Left kidney (tissue), 8 donors: ENCODE data around the gene PEX16. TPM values are rescaled to one million over a fixed set of nuclear protein-coding genes. Genes with fewer than 3 reads are reported as not detected.

Source experiments
- DNase-seq: peaks from one replicate; pipeline ENCODE4 v3.0.0-alpha.2; 2013
- long read RNA-seq, 8 donors: transcript quantifications; one replicate each; lab custom pipeline, GENCODE V29; 2026
- polyA plus RNA-seq: library from polyadenylated mRNA; unstranded; fragments of 120-200 nt; gene quantifications from one replicate; pipeline ENCODE4 v1.2.1, GENCODE V29; 2013; ENCODE audit not compliant: insufficient read length

PEX16 gene
- 13.2 TPM for polyA plus RNA-seq
- long read RNA-seq, donor 1, transcript PEX16-202 (11 exons, 1,335 nt) = major isoform, 6 of 7 reads
- long read RNA-seq, donor 1, partial matches to known transcripts = 0 of 7 reads
- long read RNA-seq, donor 1, other reads (novel, unspliced or antisense) = 0 of 7 reads
- long read RNA-seq, donor 2, partial matches to known transcripts = 0 of 1 reads
- long read RNA-seq, donor 2, other reads (novel, unspliced or antisense) = 0 of 1 reads
- long read RNA-seq, donor 3, partial matches to known transcripts = 0 of 5 reads
- long read RNA-seq, donor 3, other reads (novel, unspliced or antisense) = 0 of 5 reads
- long read RNA-seq, donor 4, partial matches to known transcripts = 0 of 1 reads
- long read RNA-seq, donor 4, other reads (novel, unspliced or antisense) = 0 of 1 reads
- long read RNA-seq, donor 5, transcript PEX16-202 (11 exons, 1,335 nt) = major isoform, 15 of 17 reads
- long read RNA-seq, donor 5, partial matches to known transcripts = 0 of 17 reads
- long read RNA-seq, donor 5, other reads (novel, unspliced or antisense) = 0 of 17 reads
- long read RNA-seq, donor 6, transcript PEX16-202 (11 exons, 1,335 nt) = major isoform, 8 of 13 reads
- long read RNA-seq, donor 6, partial matches to known transcripts = 0 of 13 reads
- long read RNA-seq, donor 6, other reads (novel, unspliced or antisense) = 5 of 13 reads
- long read RNA-seq, donor 7, transcript PEX16-202 (11 exons, 1,335 nt) = major isoform, 9 of 10 reads
- long read RNA-seq, donor 7, partial matches to known transcripts = 0 of 10 reads
- long read RNA-seq, donor 7, other reads (novel, unspliced or antisense) = 0 of 10 reads
- long read RNA-seq, donor 8, partial matches to known transcripts = 0 of 4 reads
- long read RNA-seq, donor 8, other reads (novel, unspliced or antisense) = 0 of 4 reads

DNA sequence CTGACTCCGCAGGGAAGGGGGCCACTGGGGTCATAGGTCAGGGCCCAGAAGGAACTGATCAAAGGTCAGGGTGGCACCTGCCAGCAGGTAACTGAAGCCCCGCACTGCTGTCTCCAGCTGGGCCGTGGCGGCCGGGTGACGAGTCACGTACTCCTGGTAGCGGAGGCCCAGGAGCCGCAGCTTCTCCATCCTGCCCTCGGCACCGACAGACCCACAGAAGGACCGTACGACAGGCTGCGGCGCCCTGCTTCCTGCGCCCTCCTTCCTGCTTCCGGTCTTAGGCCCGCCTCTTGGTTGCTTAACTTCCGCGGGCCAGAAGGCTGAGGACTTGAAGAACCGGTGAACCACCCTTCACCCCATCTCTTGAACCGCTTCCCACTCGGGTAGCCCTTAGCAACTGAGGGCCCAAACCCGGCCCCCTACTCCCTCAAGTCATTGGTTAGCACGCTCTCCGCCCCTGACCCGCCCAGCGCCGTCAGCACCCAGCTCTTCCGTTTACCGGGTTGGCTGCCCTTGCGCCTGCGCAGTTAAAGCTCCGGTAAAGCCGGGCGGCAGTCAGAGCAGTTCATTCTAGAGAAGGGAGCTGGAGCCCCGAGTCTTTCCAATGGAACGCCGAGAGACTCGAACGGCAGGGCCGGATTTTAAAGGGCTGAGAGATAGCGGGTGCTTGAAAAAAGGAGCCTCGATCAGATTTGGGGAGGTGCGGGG, at the start of gene PEX16:
TSS of gene PEX16 (minus strand) at position 255 of the 708 bp plus-strand sequence. CDS start at position 189, 66 bp downstream.
- peak; percentile 95 for DNase-seq

DNA sequence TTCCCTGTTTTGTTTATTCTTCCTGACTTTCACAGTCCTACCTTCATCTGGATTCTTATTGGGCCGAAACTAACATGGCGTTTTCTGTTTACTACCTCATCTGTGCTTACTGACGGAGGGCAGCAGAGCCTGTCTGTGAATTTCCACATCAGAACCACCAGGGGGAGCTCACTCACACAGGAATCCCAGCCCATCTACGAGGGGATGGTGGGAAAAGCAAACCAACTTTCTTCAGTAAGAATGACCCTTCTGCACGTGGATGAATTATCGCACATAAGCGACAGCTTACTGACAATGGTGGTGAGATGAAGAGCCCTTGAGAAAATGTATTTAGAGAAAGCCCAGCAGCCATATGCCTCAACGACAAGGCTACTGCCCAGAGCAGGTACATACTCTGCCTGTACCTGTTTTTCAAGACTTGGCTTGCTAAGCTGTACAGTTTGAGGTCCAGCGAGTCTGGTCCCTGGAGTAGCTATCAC, 47.3 kb upstream of the PEX16 start:
- DNase-seq = peak; percentile 81

DNA sequence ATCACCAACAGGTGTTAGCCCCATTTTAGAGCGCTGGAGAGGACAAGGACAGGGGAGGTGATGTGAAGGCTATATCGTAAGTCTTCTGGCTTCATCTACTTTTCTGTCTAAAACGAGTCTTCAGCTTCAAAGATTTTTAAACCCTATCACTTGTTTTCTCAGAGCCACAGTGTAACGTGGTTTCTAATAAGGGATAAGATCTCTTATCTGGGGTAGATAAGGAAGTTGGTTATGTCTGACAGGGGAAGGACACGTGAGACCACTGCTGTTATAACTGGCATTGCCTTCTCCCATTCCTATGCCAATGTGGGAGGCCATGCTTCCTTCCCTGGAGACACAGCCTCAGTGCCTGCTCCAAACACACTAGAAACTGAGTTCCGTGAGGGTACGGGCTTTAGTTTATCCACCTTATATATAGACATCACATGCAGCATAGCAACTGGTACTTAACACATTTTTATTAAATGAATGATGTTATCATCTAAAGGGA, 44.1 kb upstream of the PEX16 start:
- no peak for DNase-seq

- DNase-seq = no peak
Measured at GRCh38 chr11:45960387-45961095, 42.9 kb upstream of the PEX16 start.

DNA sequence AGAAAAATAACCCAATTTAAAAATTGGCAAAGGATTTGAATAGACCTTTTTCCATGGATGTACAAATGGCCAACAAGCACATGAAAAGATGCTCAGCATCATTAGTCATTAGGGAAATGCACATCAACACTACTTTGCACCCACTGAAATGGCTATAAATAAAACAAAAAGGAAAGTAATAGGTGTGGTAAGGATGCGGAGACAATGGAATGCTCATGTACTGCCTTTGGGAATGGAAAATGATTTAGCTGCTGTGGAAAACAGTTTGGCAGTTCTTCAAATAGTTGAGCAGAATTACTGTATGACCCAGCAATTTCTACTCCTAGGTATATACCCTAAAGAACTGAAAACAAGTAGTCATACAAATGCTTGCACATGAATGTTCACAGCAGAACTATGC, 42.2 kb upstream of the PEX16 start:
- no peak for DNase-seq

- no peak for DNase-seq
Measured at GRCh38 chr11:45949992-45950407, 32.3 kb upstream of the PEX16 start.

GRCh38 chr11:45948356-45948755, 30.7 kb upstream of the PEX16 start:
- peak; percentile 24 for DNase-seq

- DNase-seq = no peak
Measured at GRCh38 chr11:45947885-45948284, 30.2 kb upstream of the PEX16 start.

GRCh38 chr11:45945397-45945999, 27.8 kb upstream of the PEX16 start:
- DNase-seq = no peak

DNA sequence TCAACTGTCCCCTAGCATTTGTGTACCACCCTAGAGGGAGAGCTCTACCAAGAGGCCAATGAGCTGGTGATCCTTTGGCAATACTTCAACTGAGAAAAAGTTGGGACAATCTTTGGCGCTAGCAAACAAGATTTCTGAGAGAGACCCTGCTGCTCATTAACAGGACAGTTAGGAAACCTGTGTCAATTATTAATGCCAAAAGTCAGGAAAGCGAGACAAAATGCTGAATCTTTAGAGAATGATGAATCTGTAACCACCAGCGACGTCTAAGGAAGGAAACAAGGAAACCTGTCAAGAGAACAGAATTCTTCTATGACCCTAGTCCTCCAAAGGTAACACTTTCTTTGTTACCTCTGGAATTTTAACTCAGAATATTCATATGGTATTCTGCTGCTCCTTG, 24.7 kb upstream of the PEX16 start:
- no peak for DNase-seq

- no peak for DNase-seq
Measured at GRCh38 chr11:45941285-45941684, 23.6 kb upstream of the PEX16 start.

DNA sequence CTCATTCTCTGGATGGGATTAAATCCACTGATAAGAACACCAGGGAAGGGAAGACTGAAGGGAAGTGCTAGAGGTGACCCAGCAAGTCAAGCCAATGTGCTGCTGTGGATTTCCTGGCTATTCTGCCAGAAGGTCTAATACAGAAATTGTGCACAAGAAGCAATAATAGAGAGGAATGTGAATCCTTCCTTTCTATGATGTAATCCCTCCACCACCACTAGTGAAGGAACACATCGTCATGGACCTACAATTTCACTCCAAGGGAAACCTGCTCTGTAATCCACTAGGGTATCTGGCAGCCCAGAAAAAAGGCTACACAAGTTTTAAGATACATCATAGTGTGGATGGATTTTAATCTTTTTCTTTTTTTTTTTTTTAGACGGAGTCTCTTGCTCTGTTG, 22.2 kb upstream of the PEX16 start:
- DNase-seq = no peak

DNA sequence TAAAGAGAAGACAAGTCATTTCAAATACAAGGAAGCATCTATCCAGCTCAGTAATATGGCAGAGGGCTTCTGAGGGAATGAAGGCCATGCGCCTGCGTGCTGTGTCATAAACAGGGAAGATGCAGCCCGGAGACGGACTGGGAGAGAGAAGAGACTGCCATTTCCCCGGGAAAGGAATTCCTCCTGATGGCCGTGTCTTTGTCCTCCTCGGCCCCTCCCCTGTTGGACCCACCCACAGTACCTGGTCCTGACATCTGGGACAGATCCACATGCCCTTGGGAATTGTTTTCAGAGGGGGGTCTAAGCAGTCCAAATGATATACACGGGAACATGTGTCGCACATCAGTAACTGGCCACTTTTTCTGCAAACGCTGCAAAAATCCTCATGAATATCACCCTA, 20.2 kb upstream of the PEX16 start:
- no peak for DNase-seq

- no peak for DNase-seq
Measured at GRCh38 chr11:45936511-45937054, 18.9 kb upstream of the PEX16 start.

DNA sequence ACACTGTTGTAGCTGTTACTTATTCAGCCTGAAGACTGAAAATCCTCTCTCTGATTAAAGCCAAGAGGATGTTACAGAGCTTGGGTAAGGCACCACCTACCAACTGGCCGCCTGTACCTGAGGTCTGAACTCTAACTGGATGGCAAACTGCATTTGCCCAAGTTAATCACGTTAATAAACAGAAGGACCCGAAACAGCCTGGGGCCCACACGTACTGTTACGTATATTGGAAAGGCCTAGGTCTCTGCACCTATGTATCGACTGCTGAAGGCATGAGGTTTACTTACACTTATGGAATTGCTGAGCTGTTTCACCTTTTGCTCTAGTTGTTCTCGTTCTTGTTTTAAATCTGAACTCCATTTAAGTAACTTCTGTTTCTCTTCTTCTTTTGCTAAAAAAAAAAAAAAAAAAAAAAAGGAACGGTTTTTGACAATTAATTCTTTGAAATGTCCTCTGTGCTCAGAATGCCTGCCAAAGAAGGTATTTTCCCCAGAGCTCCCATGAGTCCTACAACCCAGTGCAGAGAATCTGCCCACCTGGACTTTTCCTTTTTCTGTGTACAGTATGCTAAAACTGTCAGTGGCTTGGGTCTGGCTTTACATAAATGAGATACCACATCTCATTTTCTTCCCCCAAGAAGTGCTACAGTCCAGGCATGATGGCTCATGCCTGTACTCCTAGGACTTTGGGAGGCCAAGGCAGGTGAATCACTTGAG, 17.8 kb upstream of the PEX16 start:
- DNase-seq = no peak

GRCh38 chr11:45934580-45935318, 17.1 kb upstream of the PEX16 start:
- no peak for DNase-seq

DNA sequence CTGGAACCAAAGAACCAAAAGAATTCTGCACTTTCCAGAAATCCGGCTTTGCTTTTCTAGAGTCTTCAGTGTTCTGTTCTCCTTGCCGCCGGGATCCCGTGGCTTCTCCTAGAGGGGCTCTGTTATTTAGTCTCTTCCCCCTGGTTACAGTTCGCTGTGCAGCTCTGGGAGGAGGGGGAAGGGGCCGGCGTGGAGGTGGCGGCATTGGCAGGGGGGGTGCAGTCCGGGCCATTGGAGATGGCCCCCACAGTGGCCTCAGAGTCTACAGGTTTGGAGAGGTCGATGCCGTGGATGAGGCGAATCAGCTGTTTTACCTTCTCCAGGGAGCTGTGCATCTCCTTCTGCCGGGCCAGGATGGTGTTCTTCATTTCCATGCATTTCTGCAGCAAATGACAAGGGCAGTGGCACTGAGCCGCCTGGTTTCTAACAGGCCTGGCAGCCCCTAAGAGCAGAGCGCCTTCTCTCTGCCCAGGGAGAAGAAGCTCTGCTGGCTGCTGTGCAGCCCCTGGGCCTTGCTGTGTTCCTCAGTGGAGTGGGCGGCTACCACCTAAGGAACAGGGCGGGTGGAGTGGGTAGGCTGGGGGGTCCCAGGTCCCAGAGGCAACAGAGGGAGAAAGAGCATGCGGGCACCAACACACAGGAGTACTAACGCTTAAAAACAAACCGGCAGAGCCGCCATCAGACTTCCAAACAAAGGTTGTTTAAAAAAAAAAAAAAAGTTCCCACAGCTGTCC, 16.3 kb upstream of the PEX16 start:
- no peak for DNase-seq

- no peak for DNase-seq
Measured at GRCh38 chr11:45933131-45933831, 15.6 kb upstream of the PEX16 start.
